ENCODE data around the gene GGA1.

DNA sequence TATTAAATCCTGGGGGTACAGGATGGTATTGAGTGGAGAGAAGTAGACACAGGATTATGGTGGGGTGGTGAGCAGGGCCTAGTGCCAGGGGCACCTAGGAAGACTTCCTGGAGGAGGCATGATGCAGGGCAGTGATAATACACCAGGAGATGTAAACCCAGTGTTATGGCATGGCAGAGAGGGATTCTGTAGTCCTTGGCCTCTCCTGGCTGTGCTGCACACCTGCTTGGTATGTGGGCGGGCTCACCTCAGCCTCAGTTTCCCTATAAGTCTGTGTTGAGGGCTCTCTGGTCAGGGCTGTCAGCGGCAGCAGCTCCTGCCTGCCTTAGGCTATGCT is 52.0 kb downstream of the GGA1 start:
- TF ChIP-seq, protein P1, sequence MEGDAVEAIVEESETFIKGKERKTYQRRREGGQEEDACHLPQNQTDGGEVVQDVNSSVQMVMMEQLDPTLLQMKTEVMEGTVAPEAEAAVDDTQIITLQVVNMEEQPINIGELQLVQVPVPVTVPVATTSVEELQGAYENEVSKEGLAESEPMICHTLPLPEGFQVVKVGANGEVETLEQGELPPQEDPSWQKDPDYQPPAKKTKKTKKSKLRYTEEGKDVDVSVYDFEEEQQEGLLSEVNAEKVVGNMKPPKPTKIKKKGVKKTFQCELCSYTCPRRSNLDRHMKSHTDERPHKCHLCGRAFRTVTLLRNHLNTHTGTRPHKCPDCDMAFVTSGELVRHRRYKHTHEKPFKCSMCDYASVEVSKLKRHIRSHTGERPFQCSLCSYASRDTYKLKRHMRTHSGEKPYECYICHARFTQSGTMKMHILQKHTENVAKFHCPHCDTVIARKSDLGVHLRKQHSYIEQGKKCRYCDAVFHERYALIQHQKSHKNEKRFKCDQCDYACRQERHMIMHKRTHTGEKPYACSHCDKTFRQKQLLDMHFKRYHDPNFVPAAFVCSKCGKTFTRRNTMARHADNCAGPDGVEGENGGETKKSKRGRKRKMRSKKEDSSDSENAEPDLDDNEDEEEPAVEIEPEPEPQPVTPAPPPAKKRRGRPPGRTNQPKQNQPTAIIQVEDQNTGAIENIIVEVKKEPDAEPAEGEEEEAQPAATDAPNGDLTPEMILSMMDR (IDR thresholded peaks at IDR 0.05) = no peak
- no peak for TF ChIP-seq POLR2AphosphoS5 (IDR thresholded peaks at IDR 0.05)

All from gastroesophageal sphincter (tissue), 3 donors.